Raji (cell line): ENCODE measurements around the gene NGEF.

Experiments
- POLR2A ChIP-seq: IDR thresholded peaks from 2 replicates; pipeline ENCODE4 v1.6.1; 2011; ENCODE audit warnings: low read depth, low read length, control low read depth; ENCODE audit not compliant: insufficient read depth

NGEF gene

DNA sequence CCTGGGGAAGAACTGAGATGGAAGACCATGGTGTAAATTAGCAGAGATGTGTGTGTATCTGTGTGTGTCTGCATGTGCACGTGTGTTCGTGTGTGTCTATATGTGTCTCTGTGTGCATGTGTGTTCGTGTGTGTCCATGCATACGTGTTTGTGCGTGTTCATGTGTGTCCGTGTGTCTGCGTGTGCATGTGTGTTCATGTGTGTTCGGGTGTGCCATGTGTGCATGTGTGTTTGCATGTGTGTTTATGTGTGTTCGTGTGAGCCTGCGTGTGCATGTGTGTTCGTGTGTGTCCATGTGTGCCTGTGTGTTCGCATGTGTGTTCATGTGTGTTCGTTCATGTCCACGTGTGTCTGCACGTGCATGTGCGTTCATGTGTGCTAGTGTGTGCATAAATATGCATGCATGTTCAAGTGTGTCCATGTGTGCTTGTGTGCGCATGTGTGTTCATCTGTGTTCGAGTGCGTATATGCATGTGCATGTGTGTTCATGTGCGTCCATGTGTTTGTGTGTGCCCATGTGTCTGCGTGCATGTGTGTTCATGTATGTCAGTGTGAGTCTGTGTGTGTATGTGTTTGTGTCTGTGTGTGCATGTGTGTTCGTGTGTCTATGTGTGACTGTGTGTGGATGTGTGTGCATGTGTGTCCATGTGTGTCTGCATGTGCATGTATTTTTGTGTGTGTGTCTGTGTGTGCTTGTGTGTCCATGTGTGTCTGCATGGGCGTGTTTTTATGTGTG is 22.5 kb upstream of the NGEF start:
- TF ChIP-seq POLR2A: no peak

DNA sequence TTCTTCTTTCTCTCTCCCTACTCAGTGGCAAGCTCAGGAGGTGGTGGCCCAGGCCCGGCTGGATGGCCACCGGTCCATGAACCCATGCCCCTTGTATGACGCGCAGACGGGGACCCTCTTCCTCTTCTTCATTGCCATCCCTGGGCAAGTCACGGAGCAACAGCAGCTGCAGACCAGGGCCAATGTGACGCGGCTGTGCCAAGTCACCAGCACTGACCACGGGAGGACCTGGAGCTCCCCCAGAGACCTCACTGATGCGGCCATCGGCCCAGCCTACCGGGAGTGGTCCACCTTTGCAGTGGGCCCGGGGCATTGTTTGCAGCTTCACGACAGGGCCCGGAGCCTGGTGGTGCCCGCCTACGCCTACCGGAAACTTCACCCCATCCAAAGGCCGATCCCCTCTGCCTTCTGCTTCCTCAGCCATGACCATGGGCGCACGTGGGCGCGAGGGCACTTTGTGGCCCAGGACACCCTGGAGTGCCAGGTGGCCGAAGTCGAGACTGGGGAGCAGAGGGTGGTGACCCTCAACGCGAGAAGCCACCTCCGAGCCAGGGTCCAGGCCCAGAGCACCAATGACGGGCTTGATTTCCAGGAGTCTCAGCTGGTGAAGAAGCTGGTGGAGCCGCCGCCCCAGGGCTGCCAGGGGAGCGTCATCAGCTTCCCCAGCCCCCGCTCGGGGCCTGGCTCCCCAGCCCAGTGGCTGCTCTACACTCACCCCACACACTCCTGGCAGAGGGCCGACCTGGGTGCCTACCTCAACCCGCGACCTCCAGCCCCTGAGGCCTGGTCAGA is 21.2 kb upstream of the NGEF start:
- no peak for TF ChIP-seq POLR2A

DNA sequence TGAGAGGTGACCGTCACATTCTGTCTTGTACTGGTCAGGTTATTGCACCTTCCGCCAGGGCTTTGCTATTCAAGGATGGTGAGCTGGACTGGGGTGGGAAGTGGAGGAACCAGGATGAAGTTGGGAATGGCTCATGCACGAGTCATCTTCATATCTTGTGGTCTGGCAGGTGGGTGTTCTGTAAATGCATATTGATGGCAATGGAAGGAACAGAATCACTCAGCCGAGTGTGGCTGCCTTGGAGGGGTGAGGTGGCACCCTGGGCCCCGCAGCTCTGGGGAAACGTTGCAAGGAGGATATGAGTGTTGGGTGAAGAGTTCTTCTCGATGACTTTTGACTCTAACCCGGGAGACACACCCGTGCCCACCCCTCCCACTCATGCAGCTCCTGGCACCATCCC is 20.6 kb upstream of the NGEF start:
- no peak for TF ChIP-seq POLR2A

DNA sequence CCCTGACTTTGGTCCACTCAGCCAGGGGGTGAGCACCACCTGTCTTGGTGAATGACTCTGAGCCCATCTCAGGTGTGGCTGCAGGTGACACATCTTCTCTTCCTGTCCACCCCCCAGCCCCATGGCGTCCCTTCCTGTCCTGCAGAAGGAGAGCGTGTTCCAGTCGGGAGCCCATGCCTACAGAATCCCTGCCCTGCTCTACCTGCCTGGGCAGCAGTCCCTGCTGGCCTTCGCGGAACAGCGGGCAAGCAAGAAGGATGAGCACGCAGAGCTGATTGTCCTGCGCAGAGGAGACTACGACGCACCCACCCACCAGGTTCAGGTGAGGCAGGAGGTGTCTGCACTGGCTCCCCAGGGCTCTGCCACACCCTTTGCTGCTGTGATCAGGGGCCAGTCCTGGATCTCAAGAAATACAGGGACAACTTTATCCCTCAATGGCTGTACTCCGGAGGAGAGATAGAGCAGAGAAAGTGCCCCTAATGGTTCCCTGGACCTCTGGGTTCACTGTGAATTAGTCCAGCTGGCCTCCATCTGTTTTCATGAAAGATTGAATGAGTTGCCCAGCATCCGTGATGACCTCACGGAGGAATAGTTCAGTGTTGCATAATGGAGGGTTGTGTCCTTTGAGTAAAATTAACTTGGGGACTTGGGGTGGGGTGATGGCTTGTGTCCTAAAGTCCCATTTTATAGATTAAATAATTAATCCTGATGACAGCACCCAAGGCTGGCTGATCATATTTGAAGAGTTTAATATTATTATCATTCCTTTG is 19.7 kb upstream of the NGEF start, which contains the start of gene NEU2:
Gene NEU2, plus strand, starts transcription at position 122 of the 770 bp plus-strand sequence. Its CDS starts 0 bp downstream, at position 122.
- TF ChIP-seq POLR2A: no peak

DNA sequence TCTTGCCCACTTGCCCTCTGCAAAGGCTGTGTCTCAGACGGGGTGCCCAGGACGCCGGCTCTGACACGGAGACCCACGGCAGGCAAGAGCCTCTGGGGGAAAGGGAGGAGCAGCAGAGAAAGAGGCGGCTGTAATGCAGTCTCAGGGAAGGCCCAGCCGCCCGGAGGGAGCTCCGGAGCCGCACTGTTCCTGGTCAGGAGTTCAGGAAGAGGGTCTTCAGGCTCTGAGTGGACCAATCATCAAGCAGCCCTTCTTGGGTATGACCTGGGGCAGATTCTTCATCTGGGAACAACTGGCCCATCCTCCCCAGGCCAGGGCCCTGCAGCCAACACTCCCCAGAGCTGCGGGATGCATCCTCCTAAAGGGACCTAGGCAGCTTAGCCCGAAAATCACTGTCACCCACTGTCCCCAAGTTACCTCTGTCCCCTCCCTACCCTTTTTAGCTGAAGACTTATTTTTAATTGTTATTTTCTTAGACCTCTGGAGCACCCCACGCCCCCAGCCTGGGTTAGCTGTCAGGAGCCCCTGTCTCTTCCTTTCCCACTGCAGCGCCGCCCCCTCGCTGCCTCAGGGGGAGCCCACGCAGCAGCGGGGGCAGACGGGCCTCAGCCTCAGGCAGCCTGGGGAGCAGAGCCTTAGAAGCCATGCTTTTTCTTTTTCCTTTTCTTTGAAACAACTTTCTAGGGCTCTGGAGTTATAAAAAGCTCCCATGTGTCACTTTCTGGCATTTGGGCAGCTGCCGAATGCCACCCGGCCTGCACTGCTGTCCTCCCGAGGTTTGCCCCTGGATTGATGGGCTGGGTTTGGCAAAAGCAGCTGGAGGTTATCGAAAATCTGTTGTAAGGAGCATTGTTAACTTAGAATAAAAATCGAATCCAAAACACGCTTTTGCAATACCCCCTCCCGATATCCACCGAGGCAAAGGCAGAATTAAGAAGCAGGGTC is 18.8 kb upstream of the NGEF start:
- TF ChIP-seq POLR2A: no peak

DNA sequence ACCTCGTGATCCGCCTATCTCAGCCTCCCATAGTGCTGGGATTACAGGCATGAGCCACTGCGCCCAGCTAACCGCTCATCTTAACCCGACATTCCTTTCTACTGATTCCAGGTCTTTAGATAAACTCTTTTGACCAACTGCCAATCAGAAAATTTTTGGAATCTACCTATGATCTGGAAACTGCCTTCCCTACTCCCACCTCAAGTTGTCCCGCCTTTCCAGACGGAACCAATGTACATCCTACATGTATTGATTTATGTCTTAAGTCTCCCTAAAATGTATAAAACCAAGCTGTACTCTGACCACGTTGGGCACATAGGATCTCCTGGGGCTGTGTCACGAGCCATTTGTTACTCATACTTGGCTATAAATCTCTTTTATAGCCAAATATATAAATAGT is 16.3 kb upstream of the NGEF start:
- TF ChIP-seq POLR2A: no peak

DNA sequence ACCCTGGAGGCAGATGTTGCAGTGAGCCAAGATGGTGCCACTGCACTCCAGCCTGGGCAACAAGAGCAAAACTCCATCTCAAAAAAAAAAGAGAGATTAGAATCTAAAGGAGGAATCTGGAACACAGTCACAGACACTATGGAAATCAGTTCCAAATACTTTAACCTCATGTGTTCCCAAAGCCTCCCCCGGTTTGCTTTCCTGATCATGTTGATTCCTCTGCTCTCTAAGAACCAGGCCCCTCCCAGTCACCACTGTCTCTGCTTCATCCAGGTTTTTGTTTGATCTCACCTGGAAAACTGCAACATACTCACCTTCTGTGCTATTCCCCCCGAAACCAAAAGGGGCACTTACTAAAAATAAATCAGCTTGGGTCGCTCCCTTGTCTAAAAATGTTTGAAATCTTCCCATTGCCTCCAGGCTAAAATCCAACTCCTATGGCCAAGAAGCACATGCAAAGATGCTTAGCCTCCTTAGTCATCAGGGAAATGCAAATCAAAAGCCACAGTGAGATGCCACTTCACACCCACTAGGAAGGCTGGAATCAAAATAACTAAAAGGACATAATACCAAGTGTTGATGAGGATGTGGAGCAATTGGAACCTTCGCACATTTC is 13.2 kb upstream of the NGEF start:
- no peak for TF ChIP-seq POLR2A

DNA sequence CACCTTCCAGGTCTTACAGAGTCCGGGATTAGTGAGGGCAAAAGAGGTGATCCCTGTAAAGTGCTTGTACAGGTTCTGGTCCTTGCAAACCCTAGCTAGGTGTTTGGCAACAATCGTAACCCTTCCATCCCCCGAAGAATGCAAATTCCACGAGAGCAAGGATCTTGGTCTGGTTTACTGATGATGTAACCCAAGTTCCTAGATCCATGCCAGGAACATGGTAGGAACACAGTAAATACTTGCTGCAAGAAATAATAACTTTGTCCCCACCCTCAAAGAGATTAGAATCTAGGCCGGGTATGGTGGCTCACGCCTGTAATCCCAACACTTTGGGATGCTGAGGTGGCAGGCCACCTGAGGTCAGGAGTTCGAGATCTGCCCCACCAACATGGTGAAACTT is 12.7 kb upstream of the NGEF start:
- no peak for TF ChIP-seq POLR2A

DNA sequence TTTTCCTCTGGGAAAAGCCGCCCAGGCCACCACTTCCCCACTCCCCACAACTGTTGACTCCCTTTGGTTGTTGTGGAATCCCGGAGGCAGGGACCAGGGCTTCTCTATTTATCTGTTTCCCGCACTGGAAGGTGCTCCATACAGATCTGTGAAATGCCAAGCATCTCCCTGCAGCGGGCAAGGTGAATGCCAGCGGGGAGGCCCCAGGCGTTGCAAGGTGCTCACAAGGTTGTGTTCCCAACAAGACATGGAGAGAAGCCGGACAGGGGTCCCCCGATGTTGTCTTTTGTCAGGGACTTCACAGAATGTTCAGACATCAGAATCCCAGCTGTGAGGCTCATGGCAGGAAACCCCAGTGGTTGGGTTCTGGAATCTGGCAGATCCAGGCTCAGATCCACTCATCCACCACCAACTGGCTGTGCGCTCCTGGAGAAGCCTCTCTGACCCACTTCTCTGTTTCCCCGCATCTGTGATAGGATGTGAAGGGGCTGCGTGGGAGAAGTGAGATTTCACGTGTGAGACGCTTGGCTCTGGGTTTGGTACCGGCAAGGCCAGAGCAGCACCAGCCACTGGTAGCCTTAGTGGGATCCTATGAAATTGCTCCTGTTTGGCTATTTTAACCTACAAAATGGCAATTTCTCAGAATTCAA is 10.8 kb upstream of the NGEF start:
- TF ChIP-seq POLR2A: no peak

DNA sequence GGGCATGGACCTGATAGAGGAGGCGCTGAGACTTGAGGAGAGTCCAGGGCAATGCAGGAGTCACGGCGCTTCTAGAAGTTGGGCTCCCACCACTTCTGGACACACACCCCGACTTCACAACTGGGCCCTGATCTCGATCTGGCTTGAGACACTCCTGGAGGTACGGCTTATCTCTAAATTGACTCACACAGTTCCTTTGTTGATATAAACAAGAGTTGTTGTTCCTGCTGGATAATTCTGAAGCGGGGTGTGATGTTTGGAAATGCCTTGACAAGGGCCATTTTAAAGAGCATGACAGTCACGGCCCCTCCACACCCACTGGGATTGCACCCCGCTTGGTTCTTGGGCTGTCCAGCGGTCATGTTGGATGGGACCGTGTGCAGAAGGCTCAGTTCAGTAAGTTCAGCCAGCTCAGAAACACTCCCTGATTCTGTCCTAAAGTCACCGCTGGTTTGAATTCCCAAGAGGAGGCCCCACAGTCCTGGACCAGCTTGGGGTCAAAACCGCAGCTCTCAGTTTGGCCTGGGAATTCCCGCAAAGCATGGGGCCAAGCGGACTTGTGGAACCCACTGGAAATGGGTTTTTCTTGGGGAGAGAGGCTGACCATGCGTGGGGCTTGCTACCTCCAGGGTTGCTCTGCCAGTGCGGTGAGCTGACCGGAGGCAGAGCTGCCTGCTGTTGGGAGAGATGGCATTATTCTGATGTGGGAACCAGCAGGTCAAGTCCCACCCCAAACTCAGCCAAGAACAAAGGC is 10.1 kb upstream of the NGEF start:
- no peak for TF ChIP-seq POLR2A

DNA sequence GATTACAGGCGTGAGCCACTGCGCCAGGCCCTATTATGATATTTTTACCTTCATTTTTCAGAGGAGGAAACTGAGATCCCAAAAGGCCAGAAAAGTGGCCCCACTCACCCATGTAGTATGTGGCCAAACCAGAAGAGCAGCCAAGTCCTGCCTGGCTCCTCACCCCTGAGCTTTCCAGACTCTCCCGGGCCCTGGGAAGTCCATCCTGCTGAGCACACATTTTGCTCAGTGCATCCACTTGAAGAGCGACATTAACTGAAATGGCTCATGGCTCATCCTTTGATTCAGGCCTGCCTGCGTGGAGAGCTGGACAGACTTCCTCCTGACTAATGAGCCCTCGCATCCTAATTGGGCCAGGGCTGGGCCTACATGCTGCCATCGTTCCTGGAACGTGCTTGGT is 9.5 kb upstream of the NGEF start:
- TF ChIP-seq POLR2A: no peak

DNA sequence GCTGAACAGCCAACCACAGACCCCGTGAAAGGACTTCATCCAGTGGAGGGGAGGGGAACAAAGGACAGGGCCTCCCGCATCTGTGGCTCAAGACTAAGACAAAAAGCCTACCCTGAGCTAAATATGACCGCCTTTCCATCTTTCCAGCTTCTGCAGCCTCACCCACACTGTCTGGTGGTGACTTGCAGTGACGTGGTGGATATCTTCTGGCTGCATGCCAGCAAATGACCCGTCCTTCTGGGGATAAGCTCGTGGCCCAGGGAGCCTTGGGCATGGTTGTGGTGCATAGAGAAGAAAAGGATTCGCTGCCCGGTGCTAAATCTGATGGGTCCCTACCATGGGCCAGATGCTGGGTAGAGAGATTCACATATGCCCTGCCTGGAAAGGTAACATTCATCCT is 8.7 kb upstream of the NGEF start:
- TF ChIP-seq POLR2A: no peak

DNA sequence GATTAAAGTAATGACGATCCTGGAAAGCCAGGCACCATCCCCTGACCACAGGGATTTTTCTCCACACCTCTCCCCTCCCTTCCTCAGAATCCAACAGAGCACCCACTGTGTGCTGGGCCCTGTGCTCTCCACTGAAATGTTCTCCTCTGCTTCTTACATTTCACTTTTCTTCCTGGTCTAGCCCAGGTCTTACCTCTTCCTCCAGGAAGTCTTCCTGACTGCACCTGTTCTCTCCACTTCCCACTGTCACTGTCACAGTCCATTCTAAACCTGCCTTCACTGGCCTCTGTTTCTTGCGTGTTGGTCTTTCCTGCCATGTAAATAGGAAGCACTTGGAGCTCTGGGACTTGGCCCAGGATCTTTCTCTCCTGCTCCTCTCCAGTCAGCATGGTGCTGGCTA is 7.4 kb upstream of the NGEF start:
- TF ChIP-seq POLR2A: no peak
